ENCODE measurements around the gene EIPR1.

GRCh38 chr2:3189961-3190360 is 187.7 kb downstream of the EIPR1 start:
- TF ChIP-seq POLR2AphosphoS5 (IDR thresholded peaks at IDR 0.05; ENCODE audit: borderline replicate concordance, low read depth, low read length): no peak
- TF ChIP-seq EZH2 (IDR thresholded peaks at IDR 0.05): no peak
- no peak for TF ChIP-seq FOXP2 (optimal IDR thresholded peaks at IDR 0.05; ENCODE audit: control extremely low read depth, extremely low read length, insufficient read depth)

All from SK-N-MC (cell line).